Activated B cell treated with CpG ODN at 0.5 μM for 24 hours (primary cell): Measurements from ENCODE around the gene PAK5. TPM values are rescaled to one million over a fixed set of nuclear protein-coding genes. Genes with fewer than 3 reads are reported as not detected.

ENCODE experiments used
- ATAC-seq: fragments of 200-7000 bp; cut with Tn5 transposase; one replicate; pipeline ENCODE4 v1.10.0; 2021; ENCODE audit warnings: low read depth, mild to moderate bottlenecking, moderate library complexity
- CTCF ChIA-PET: fragments of 350-600 bp; sonication (Branson Sonifier 250); formaldehyde crosslinking; loops from one replicate; lab custom pipeline; 2021; ENCODE audit warnings: antibody characterized with exemption; lab: Charles Lee
- POLR2A ChIA-PET: fragments of 350-600 bp; sonication (Branson Sonifier 250); formaldehyde crosslinking; loops from one replicate; lab custom pipeline; 2021; ENCODE audit warnings: antibody characterized with exemption; lab: Charles Lee
- DNase-seq: peaks from one replicate; pipeline ENCODE4 v3.0.0; 2022
- H3K27ac Mint-ChIP-seq: one replicate; pipeline ENCODE4 v1.8.0; 2020; ENCODE audit warnings: mixed read lengths
- H3K27me3 Mint-ChIP-seq: one replicate; pipeline ENCODE4 v1.8.0; 2021; ENCODE audit warnings: mixed read lengths
- H3K36me3 Mint-ChIP-seq: one replicate; pipeline ENCODE4 v1.8.0; 2021; ENCODE audit warnings: low read depth, mixed read lengths
- H3K4me1 Mint-ChIP-seq: one replicate; pipeline ENCODE4 v1.8.0; 2021; ENCODE audit warnings: mixed read lengths
- H3K4me3 Mint-ChIP-seq: one replicate; pipeline ENCODE4 v1.8.0; 2020; ENCODE audit warnings: mild to moderate bottlenecking, mixed read lengths
- H3K9me3 Mint-ChIP-seq: one replicate; pipeline ENCODE4 v1.8.0; 2020; ENCODE audit warnings: mixed read lengths
- intact Hi-C: fragments of 100-400 bp; cut with micrococcal nuclease; formaldehyde crosslinking; loops from one replicate; pipeline ENCODE4 v1.15.1; 2024
- total RNA-seq: library from RNA; stranded (reverse); gene quantifications from 2 replicates; pipeline ENCODE4 v1.2.3, GENCODE V29; 2022
- TF ChIP-seq, protein P1 (sequence below): fragments of 200-600 bp; IDR thresholded peaks from one replicate; pipeline ENCODE4 v1.8.0; 2022; ENCODE audit warnings: antibody characterized with exemption, mild to moderate bottlenecking

The PAK5 gene
- total RNA-seq, 1 donor from 2014 or later, result not detected

DNA sequence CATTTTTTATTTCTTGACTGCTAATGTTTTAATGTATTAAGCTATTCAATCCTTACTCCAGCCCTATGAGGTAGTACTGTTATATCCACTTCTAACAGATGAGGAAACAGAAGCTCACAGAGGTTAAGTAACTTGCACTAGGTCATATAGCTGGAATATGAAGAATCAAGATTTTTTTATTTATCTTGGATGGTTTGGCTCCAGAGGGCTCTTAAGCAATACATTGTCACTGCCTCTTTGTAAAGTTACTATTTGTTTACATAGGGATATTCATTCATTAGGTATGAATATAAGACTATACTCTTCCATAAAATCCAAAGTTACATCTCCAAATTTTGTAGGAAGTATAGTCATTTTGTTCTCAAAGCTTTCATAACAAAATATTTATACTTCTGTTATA is 210.7 kb downstream of the PAK5 start:
- ChIA-PET CTCF (interaction anchor here (0.6 kb wide), 1 partner anchor 11 kb away, joined by 3 read pairs; no protein-coding TSS in a partner anchor), POLR2A (no interaction called here)
- H3K27ac Mint-ChIP-seq, result no peak overlapping the region
- DNase-seq, result no peak
- H3K4me3 Mint-ChIP-seq, result no peak overlapping the region
- no peak for ATAC-seq
- no peaks in the 10 kb centered on the region for H3K4me1 Mint-ChIP-seq
- intact Hi-C loops, result no loop called here
- H3K36me3 Mint-ChIP-seq, result no peaks in the 10 kb centered on the region
- H3K9me3 Mint-ChIP-seq, result peaks cover 4% of the 10 kb centered on the region
- TF ChIP-seq, protein P1, sequence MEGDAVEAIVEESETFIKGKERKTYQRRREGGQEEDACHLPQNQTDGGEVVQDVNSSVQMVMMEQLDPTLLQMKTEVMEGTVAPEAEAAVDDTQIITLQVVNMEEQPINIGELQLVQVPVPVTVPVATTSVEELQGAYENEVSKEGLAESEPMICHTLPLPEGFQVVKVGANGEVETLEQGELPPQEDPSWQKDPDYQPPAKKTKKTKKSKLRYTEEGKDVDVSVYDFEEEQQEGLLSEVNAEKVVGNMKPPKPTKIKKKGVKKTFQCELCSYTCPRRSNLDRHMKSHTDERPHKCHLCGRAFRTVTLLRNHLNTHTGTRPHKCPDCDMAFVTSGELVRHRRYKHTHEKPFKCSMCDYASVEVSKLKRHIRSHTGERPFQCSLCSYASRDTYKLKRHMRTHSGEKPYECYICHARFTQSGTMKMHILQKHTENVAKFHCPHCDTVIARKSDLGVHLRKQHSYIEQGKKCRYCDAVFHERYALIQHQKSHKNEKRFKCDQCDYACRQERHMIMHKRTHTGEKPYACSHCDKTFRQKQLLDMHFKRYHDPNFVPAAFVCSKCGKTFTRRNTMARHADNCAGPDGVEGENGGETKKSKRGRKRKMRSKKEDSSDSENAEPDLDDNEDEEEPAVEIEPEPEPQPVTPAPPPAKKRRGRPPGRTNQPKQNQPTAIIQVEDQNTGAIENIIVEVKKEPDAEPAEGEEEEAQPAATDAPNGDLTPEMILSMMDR, result no peak
- H3K27me3 Mint-ChIP-seq, result peaks cover 7% of the 10 kb centered on the region

DNA sequence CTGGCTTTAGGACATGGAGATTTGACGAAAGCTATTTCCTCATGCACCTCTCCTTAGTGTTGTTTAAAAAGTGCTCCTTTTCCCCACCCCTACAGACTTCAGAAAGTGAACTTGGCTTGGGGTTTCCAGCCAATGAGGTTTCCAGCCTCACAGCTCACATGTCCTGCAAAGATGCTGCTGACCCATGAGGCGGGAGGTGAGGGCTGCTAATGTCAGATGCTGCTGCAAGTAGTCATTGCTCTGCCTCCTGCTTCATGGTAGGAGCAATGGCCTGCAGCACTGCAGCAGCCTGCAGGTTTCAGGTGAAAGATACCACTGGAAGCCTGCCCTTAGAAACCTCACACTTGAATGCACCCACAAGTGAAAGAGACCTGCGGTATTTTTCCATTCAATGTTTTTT is 211.7 kb downstream of the PAK5 start:
- TF ChIP-seq, protein P1, result no peak
- Mint-ChIP-seq H3K4me1 (no peaks in the 10 kb centered on the region), H3K9me3 (peaks cover 6% of the 10 kb centered on the region), H3K27me3 (peaks cover 9% of the 10 kb centered on the region), H3K4me3 (no peak overlapping the region), H3K27ac (no peak overlapping the region), H3K36me3 (no peaks in the 10 kb centered on the region)
- ChIA-PET POLR2A (no interaction called here), CTCF (no interaction called here)
- DNase-seq (no peak), ATAC-seq (no peak)
- intact Hi-C loops, result no loop called here

DNA sequence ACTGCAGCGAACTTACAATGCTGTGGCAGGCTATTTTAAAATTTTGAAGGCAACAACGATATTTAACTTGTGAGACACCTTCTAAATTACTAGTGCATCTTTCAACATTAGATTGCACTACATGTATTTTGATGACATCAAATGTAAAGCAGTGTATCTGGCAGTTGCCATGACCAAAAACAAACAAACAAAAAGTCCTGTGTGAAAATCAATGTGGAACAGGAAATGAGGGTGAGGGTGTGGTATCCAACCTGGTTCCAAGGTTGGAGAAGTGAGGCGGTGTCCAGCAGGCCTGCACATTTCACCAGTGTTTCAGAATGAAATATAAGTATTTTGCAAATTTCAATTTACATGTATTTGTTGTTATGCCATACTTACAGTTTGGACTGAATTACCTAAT is 212.5 kb downstream of the PAK5 start:
- intact Hi-C loops, result no loop called here
- TF ChIP-seq, protein P1, result no peak
- ChIA-PET POLR2A (no interaction called here), CTCF (no interaction called here)
- Mint-ChIP-seq H3K27me3 (peaks cover 13% of the 10 kb centered on the region), H3K27ac (no peak overlapping the region), H3K4me3 (no peak overlapping the region), H3K36me3 (no peaks in the 10 kb centered on the region), H3K9me3 (peaks cover 6% of the 10 kb centered on the region), H3K4me1 (no peaks in the 10 kb centered on the region)
- ATAC-seq (no peak), DNase-seq (no peak)

DNA sequence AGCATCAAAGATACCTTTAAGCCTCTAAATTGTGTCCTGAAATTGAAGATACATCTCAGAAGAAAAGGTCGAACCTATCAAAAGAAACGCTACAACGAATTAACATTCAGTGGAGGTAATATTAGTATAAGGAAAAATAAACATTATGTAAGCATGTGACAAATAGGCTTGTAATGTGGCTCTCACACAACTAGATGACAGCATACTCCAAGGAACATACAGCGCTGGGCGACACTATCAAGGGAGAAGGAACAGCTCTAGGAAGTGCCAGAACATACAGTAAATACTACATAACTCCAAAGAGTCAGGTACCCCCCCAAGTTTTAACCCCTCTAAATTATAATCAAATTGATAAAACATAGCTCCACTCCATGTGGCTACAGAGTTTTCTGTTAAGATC is 220.9 kb downstream of the PAK5 start:
- Mint-ChIP-seq H3K4me3 (no peak overlapping the region), H3K27ac (no peak overlapping the region), H3K9me3 (peaks cover 9% of the 10 kb centered on the region), H3K36me3 (no peaks in the 10 kb centered on the region), H3K27me3 (peaks cover 19% of the 10 kb centered on the region), H3K4me1 (peaks cover 9% of the 10 kb centered on the region)
- ChIA-PET POLR2A (no interaction called here), CTCF (interaction anchor here (1.0 to 2.2 kb wide), 4 partner anchors 11 to 808 kb away, joined by 3 to 10 read pairs (median 4); no protein-coding TSS in a partner anchor)
- ATAC-seq, result no peak
- intact Hi-C loops, result loop anchor here (2.0 kb wide), 1 partner anchor 295 kb away; no protein-coding TSS in a partner anchor
- TF ChIP-seq, protein P1, result no peak
- DNase-seq, result no peak

DNA sequence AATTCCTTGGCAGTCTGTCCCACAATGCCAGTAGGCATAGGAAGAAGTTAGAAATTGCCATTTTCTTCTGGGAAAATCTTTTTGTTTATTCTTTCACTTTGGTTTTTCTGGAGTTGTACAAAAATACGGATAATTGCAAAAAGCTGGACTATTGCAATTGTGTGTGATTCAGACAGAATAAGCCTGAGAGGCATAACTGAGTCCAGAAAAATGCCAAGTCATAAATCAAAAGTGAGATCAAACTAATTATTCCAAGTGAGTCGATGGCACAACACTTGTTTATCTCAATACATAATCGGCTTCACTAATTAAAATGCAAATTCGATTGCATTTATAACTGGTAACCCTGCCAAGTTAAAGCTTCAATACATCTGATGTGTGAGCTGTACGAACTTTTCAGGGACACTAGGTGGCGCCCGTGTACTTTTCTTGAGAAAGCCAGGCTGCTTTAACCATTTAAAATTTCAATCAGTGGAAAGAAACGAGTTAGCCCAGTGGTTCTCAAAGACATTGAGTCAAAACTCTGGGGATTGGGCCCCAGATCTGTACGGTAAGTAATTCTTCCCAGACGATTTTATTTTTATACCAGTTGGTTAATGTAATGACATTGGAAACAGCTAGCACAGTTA is 221.9 kb downstream of the PAK5 start:
- H3K9me3 Mint-ChIP-seq, result peaks cover 9% of the 10 kb centered on the region
- TF ChIP-seq, protein P1, result no peak
- ATAC-seq (no peak), DNase-seq (no peak)
- no peaks in the 10 kb centered on the region for H3K36me3 Mint-ChIP-seq
- POLR2A ChIA-PET, result interaction anchor here (0.7 kb wide), 1 partner anchor 18 kb away, joined by 3 read pairs; no protein-coding TSS in a partner anchor
- peaks cover 18% of the 10 kb centered on the region for H3K27me3 Mint-ChIP-seq
- no peak overlapping the region for H3K27ac Mint-ChIP-seq
- no peak overlapping the region for H3K4me3 Mint-ChIP-seq
- intact Hi-C loops, result loop anchor here (2.0 kb wide), 1 partner anchor 296 kb away; no protein-coding TSS in a partner anchor
- CTCF ChIA-PET, result interaction anchor here (0.6 to 2.2 kb wide), 8 partner anchors 11 to 809 kb away, joined by 3 to 11 read pairs (median 3); no protein-coding TSS in a partner anchor
- H3K4me1 Mint-ChIP-seq, result peaks cover 9% of the 10 kb centered on the region
